Body of pancreas (tissue), 4 donors: ENCODE data around the gene AIM2. TPM values are rescaled to one million over a fixed set of nuclear protein-coding genes. Genes with fewer than 3 reads are reported as not detected.

ENCODE experiments used
- ATAC-seq: fragments of 150-250 bp; one replicate; pipeline ENCODE4 v1.9.1; 2016
- DNase-seq, 4 donors: peaks; one replicate each; pipeline ENCODE4 v3.0.0-alpha.2; 2019
- H3K27ac ChIP-seq, 4 donors: fragments of 200-600 bp; sonication (generic); 1 replicate in 3 of 4; 2 replicates in 1 of 4; pipeline versions ENCODE4 v1.5.1 to v1.6.1; 2016 to 2019; ENCODE audit warnings: mild to moderate bottlenecking in 1 of 4, mixed read lengths in 1 of 4, moderate library complexity in 1 of 4
- H3K27me3 ChIP-seq, 2 donors: fragments of 200-600 bp; sonication (generic); one replicate each; pipeline ENCODE4 v1.6.0; 2016; ENCODE audit warnings: mild to moderate bottlenecking in 1 of 2
- H3K36me3 ChIP-seq, 2 donors: fragments of 200-600 bp; sonication (generic); replicated peaks in 1 of 2; 2 replicates each; pipeline ENCODE4 v1.5.1; 2016; ENCODE audit warnings: low read depth in 2 of 2; ENCODE audit not compliant: insufficient read depth in 1 of 2
- H3K4me1 ChIP-seq: fragments of 200-600 bp; sonication (generic); one replicate; pipeline ENCODE4 v1.6.0; 2016
- H3K4me3 ChIP-seq, 2 donors: fragments of 200-600 bp; sonication (generic); 1 replicate in 1 of 2; 2 replicates in 1 of 2; pipeline ENCODE4 v1.5.1; 2016 to 2019
- H3K9me3 ChIP-seq, 3 donors: fragments of 200-600 bp; sonication (generic); 1 replicate in 2 of 3; 2 replicates in 1 of 3; pipeline ENCODE4 v1.5.1; 2016
- CTCF ChIP-seq, 7 experiments: fragments of 450-650 bp in 4 of 7; fragments of 200-600 bp in 3 of 7; sonication (generic) in 3 of 7; IDR thresholded peaks; one replicate each; pipeline ENCODE4 v1.5.1; 2016 to 2019; ENCODE audit warnings: antibody characterized with exemption in 7 of 7
- POLR2A ChIP-seq, 3 donors: fragments of 450-650 bp; IDR thresholded peaks; one replicate each; pipeline ENCODE4 v1.6.1; 2016; ENCODE audit warnings: antibody characterized with exemption in 3 of 3, mild to moderate bottlenecking in 2 of 3
- WGBS, 2 donors: methylation state at CpG; one replicate each; pipeline ENCODE4 v1.1.5; 2017; 5-methylcytosine and 5-hydroxymethylcytosine counted together
- intact Hi-C: fragments of 100-400 bp; cut with DNase I; formaldehyde crosslinking; loops from one replicate; pipeline ENCODE4 v1.15.1; 2023
- total RNA-seq, 2 donors: library from RNA; depleted of rRNA; stranded (reverse); fragments of >200 nt; gene quantifications; one replicate each; pipeline ENCODE4 v1.1.0, GENCODE V29; 2016

AIM2 gene
- total RNA-seq, 2 donors from 2014 or later: not detected

GRCh38 chr1:159012495-159012894 is 64.1 kb downstream of the AIM2 start:
- Histone ChIP-seq H3K27me3 (no peaks in the 10 kb centered on the region), H3K27ac (peak overlapping the region in 1 of 4 donors; percentile 29), H3K4me3 (no peak overlapping the region), H3K9me3 (no peaks in the 10 kb centered on the region), H3K36me3 (no peaks in the 10 kb centered on the region), H3K4me1 (no peaks in the 10 kb centered on the region)
- ATAC-seq: no peak
- TF ChIP-seq CTCF (IDR thresholded peaks at IDR 0.05): no peak
- peak in 2 of 3 donors; percentile 13 to 32 for TF ChIP-seq POLR2A (IDR thresholded peaks at IDR 0.05)
- whole genome bisulfite sequencing, 2 donors: 35 to 42% methylated on average over 6 of the region's 6 CpGs
- DNase-seq: peak in 1 of 4 donors; percentile 39
- intact Hi-C loops: no loop called here

Other genes starting within 250 kb of the AIM2 start
- gene MNDA, start 245.4 kb downstream of the AIM2 start, total RNA-seq: 1 to 10 TPM; 3.0 to 3.1 TPM
- gene PYHIN1, start 145.2 kb downstream of the AIM2 start, total RNA-seq: 1 to 10 TPM in 1 of 2 donors, under 1 TPM in 1; 0.66 to 1.6 TPM
- gene IFI16, start 66.9 kb downstream of the AIM2 start, total RNA-seq: 10 to 100 TPM; 10.9 to 11.2 TPM
- 1 to 10 TPM in 1 of 2 donors, under 1 TPM in 1; 0.26 to 1.6 TPM for gene CADM3, start 94.8 kb upstream of the AIM2 start, total RNA-seq
- gene ACKR1, start 128.1 kb upstream of the AIM2 start, total RNA-seq: 10 to 100 TPM; 17.5 to 23.6 TPM
- not detected for gene FCER1A, start 225.6 kb upstream of the AIM2 start, total RNA-seq